Testis (tissue), 3 donors: ENCODE results near the gene POT1. TPM values are rescaled to one million over a fixed set of nuclear protein-coding genes. Genes with fewer than 3 reads are reported as not detected.

Experiments
- DNase-seq: peaks from one replicate; pipeline ENCODE4 v3.0.0-alpha.2; 2019
- H3K27ac ChIP-seq, 2 donors: fragments of 200-600 bp; sonication (generic); one replicate each; pipeline ENCODE4 v1.5.1; 2019
- H3K27me3 ChIP-seq: fragments of 200-600 bp; sonication (generic); one replicate; pipeline ENCODE4 v1.5.1; 2019
- H3K36me3 ChIP-seq: fragments of 200-600 bp; sonication (generic); one replicate; pipeline ENCODE4 v1.5.1; 2017; ENCODE audit warnings: low read depth; ENCODE audit errors: missing control alignments
- H3K4me1 ChIP-seq: fragments of 200-600 bp; sonication (generic); one replicate; pipeline ENCODE4 v1.5.1; 2019
- H3K4me3 ChIP-seq, 2 donors: fragments of 200-600 bp; sonication (generic); one replicate each; pipeline ENCODE4 v1.5.1; 2017 to 2019
- H3K9me3 ChIP-seq: fragments of 200-600 bp; sonication (generic); one replicate; pipeline ENCODE4 v1.5.1; 2017
- POLR2A ChIP-seq: fragments of 450-650 bp; IDR thresholded peaks from one replicate; pipeline ENCODE4 v1.6.1; 2017; ENCODE audit warnings: antibody characterized with exemption, mild to moderate bottlenecking, moderate library complexity
- WGBS, 2 donors: methylation state at CpG; one replicate each; pipeline ENCODE4 v1.1.5; 2018; 5-methylcytosine and 5-hydroxymethylcytosine counted together
- intact Hi-C: fragments of 100-400 bp; cut with DNase I; formaldehyde crosslinking; loops from one replicate; pipeline ENCODE4 v1.15.1; 2023; ENCODE audit warnings: low total_unique reads
- polyA plus RNA-seq: library from polyadenylated mRNA; stranded (reverse); fragments of 350-450 nt; fragmentation: Illumina TruSeq; extraction: RNeasy Lipid Tissue Mini Kit (QIAGEN cat#74804); gene quantifications from one replicate; pipeline ENCODE4 v1.2.3, GENCODE V29; 2014; ENCODE audit warnings: low read depth, low replicate concordance; ENCODE audit not compliant: insufficient read depth
- total RNA-seq, 2 donors: library from RNA; depleted of rRNA; stranded (reverse); fragments of >200 nt; gene quantifications; one replicate each; pipeline ENCODE4 v1.2.3, GENCODE V29; 2016
- TF ChIP-seq, protein P1 (sequence below), 3 experiments: fragments of 450-650 bp in 2 of 3; fragments of 200-600 bp in 1 of 3; sonication (generic) in 1 of 3; IDR thresholded peaks; one replicate each; pipeline ENCODE4 v1.5.1; 2016 to 2019; ENCODE audit warnings: antibody characterized with exemption in 3 of 3, mild to moderate bottlenecking in 2 of 3, moderate library complexity in 1 of 3

POT1 gene
- total and polyA plus RNA-seq, 3 donors from 2014 or later = 28.9 to 64.3 (median 58.4) TPM

GRCh38 chr7:124940306-124940705 is 10.7 kb upstream of the POT1 start:
- WGBS, 2 donors = 80 to 85% methylated on average over 2 of the region's 2 CpGs
- intact Hi-C loops = no loop called here
- DNase-seq = no peak
- H3K4me1 ChIP-seq = no peaks in the 10 kb centered on the region
- no peaks in the 10 kb centered on the region for H3K27me3 ChIP-seq
- H3K4me3 ChIP-seq = no peak overlapping the region
- TF ChIP-seq POLR2A = no peak
- TF ChIP-seq, protein P1, sequence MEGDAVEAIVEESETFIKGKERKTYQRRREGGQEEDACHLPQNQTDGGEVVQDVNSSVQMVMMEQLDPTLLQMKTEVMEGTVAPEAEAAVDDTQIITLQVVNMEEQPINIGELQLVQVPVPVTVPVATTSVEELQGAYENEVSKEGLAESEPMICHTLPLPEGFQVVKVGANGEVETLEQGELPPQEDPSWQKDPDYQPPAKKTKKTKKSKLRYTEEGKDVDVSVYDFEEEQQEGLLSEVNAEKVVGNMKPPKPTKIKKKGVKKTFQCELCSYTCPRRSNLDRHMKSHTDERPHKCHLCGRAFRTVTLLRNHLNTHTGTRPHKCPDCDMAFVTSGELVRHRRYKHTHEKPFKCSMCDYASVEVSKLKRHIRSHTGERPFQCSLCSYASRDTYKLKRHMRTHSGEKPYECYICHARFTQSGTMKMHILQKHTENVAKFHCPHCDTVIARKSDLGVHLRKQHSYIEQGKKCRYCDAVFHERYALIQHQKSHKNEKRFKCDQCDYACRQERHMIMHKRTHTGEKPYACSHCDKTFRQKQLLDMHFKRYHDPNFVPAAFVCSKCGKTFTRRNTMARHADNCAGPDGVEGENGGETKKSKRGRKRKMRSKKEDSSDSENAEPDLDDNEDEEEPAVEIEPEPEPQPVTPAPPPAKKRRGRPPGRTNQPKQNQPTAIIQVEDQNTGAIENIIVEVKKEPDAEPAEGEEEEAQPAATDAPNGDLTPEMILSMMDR (IDR thresholded peaks at IDR 0.05) = no peak
- H3K36me3 ChIP-seq = no peaks in the 10 kb centered on the region
- no peaks in the 10 kb centered on the region for H3K9me3 ChIP-seq
- H3K27ac ChIP-seq = no peak overlapping the region

DNA sequence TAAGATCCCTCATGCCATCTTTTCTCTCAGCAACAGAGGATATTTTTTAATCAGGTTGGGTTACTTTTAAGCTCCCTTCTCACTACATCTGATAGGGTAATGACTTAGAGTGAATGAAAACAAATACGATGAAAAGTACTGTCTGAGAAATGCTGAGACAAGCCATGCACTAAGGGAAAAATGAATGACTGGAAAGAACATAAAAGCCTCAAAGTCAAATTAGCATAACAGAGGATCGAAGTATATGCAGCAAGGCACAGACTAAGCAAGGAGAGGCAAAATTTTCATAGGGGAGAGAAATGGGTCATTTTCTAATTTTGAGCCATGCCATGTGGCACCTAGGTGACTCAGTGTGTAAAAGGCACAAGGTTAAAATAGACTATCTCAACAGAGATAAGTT is 8.5 kb upstream of the POT1 start:
- TF ChIP-seq, protein P1 (IDR thresholded peaks at IDR 0.05) = no peak
- no peak for TF ChIP-seq POLR2A
- Histone ChIP-seq H3K4me1 (no peaks in the 10 kb centered on the region), H3K9me3 (no peaks in the 10 kb centered on the region), H3K36me3 (no peaks in the 10 kb centered on the region), H3K27me3 (no peaks in the 10 kb centered on the region), H3K27ac (no peak overlapping the region), H3K4me3 (no peak overlapping the region)
- intact Hi-C loops = no loop called here
- 86 to 93% methylated on average over 2 of the region's 2 CpGs for WGBS, 2 donors
- no peak for DNase-seq

DNA sequence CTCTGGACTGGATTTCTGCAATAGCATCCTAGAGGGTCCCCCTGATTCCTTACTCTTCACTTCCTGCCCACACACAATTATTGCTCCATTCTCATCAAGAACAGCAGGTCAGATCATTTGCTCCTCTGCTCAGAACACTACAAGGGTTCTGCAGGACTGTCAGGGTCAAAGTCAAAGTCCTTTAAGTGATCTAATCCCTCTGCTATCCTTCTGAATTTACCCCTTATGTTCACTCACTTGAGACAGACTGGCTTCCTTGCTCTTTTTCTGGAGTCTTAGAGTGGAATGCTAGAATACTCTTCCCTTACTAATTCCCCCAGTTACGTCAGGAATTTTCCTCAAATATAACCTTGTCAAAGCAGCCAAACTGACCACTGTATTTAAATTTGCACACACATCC is 7.5 kb upstream of the POT1 start:
- WGBS, 2 donors = 87 to 89% methylated on average over 1 of the region's 1 CpG
- Histone ChIP-seq H3K27ac (no peak overlapping the region), H3K36me3 (no peaks in the 10 kb centered on the region), H3K9me3 (no peaks in the 10 kb centered on the region), H3K4me3 (no peak overlapping the region), H3K4me1 (no peaks in the 10 kb centered on the region), H3K27me3 (no peaks in the 10 kb centered on the region)
- DNase-seq = no peak
- TF ChIP-seq POLR2A = no peak
- TF ChIP-seq, protein P1 (IDR thresholded peaks at IDR 0.05) = no peak
- intact Hi-C loops = no loop called here

GRCh38 chr7:124934841-124935240 is 5.2 kb upstream of the POT1 start:
- Histone ChIP-seq H3K27ac (no peak overlapping the region), H3K4me1 (no peaks in the 10 kb centered on the region), H3K36me3 (no peaks in the 10 kb centered on the region), H3K9me3 (no peaks in the 10 kb centered on the region), H3K27me3 (no peaks in the 10 kb centered on the region), H3K4me3 (no peak overlapping the region)
- TF ChIP-seq, protein P1 (IDR thresholded peaks at IDR 0.05) = no peak
- DNase-seq = no peak
- intact Hi-C loops = no loop called here

- TF ChIP-seq, protein P1 (IDR thresholded peaks at IDR 0.05) = no peak
- no peak for TF ChIP-seq POLR2A
- peaks cover 6% of the 10 kb centered on the region for H3K4me1 ChIP-seq
- no peak for DNase-seq
- 56 to 65% methylated on average over 18 of the region's 18 CpGs for WGBS, 2 donors
- no peaks in the 10 kb centered on the region for H3K27me3 ChIP-seq
- H3K27ac ChIP-seq = no peak overlapping the region
- no peaks in the 10 kb centered on the region for H3K9me3 ChIP-seq
- H3K4me3 ChIP-seq = no peak overlapping the region
- intact Hi-C loops = no loop called here
- no peaks in the 10 kb centered on the region for H3K36me3 ChIP-seq
Observed at GRCh38 chr7:124930655-124931597, 1.3 kb upstream of the POT1 start.
